SH-SY5Y (cell line): Measurements from ENCODE around the gene ATE1.

Source experiments
- GATA2 ChIP-seq: IDR thresholded peaks from 2 replicates; pipeline ENCODE4 v1.6.1; 2011; ENCODE audit warnings: mild to moderate bottlenecking, low read depth, low read length
- GATA3 ChIP-seq: IDR thresholded peaks from 2 replicates; pipeline ENCODE4 v1.6.1; 2011; ENCODE audit warnings: low read depth, mild to moderate bottlenecking, low read length, moderate library complexity

GRCh38 chr10:121783782-121784372 lies 144.0 kb downstream of the ATE1 start:
- TF ChIP-seq GATA2 (no peak), GATA3 (no peak)
